Coronary artery (tissue), 2 donors: Measurements from ENCODE around the gene NHERF1.

Experiments
- DNase-seq: peaks from one replicate; pipeline ENCODE4 v3.0.0-alpha.2; 2017; ENCODE audit warnings: low spot score
- H3K27ac ChIP-seq, 2 donors: fragments of 200-600 bp; sonication (generic); one replicate each; pipeline ENCODE4 v1.5.1; 2016 to 2019
- H3K4me3 ChIP-seq: fragments of 200-600 bp; sonication (generic); 2 replicates; pipeline ENCODE4 v1.5.1; 2016; ENCODE audit warnings: mild to moderate bottlenecking, moderate library complexity
- TF ChIP-seq, protein P1 (sequence below): fragments of 200-600 bp; sonication (generic); IDR thresholded peaks from one replicate; pipeline ENCODE4 v1.5.1; 2019; ENCODE audit warnings: antibody characterized with exemption

The NHERF1 gene

DNA sequence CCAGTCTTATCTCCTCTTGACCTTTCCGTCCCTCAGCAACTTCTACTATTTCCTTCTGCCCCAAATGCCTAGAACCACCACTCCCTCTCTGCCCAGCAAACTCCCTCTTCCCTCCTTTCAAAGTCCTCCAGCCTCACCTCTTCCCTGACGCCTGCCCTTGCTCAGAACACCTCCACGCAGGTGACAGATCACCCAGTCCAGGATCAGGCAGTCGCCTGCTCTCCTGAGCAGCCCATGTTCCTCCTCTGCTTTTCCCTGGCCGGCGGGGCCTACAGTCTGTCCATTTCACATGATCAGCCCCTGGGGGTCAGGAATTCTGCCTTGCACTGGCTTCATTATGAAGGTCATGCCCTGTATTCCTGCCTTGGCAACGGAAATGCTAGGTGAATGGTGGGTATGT lies 36.1 kb upstream of the NHERF1 start:
- H3K4me3 ChIP-seq, result peak overlapping the region; percentile 34
- TF ChIP-seq, protein P1, sequence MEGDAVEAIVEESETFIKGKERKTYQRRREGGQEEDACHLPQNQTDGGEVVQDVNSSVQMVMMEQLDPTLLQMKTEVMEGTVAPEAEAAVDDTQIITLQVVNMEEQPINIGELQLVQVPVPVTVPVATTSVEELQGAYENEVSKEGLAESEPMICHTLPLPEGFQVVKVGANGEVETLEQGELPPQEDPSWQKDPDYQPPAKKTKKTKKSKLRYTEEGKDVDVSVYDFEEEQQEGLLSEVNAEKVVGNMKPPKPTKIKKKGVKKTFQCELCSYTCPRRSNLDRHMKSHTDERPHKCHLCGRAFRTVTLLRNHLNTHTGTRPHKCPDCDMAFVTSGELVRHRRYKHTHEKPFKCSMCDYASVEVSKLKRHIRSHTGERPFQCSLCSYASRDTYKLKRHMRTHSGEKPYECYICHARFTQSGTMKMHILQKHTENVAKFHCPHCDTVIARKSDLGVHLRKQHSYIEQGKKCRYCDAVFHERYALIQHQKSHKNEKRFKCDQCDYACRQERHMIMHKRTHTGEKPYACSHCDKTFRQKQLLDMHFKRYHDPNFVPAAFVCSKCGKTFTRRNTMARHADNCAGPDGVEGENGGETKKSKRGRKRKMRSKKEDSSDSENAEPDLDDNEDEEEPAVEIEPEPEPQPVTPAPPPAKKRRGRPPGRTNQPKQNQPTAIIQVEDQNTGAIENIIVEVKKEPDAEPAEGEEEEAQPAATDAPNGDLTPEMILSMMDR, result no peak
- no peak for DNase-seq
- H3K27ac ChIP-seq, result no peak overlapping the region

DNA sequence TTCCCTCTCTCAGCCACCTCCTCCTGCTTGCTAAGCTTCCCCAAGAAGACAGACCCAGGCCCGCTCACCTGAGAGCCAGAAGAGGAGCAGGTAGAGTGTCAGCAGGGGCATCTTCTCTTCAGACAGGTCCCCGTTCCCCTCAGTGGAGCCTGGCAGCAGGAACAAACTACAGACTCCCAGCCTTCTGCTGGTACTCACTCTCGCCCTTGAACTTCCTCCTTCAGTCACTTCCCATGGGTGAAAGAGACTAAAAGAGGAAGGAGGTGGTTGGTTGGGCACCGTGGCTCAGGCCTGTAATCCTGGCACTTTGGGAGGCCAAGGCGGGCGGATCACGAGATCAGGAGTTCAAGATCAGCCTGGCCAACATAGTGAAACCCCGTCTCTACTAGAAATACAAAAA lies 35.7 kb upstream of the NHERF1 start, which contains the start of gene CD300LF:
CD300LF (minus strand) TSS at position 168 of the 400 bp plus-strand sequence; CDS start at position 111, 57 bp downstream.
- H3K4me3 ChIP-seq, result peak within 1 kb of the TSS; percentile 34
- DNase-seq, result no peak
- TF ChIP-seq, protein P1, result no peak
- H3K27ac ChIP-seq, result no peak within 1 kb of the TSS

DNA sequence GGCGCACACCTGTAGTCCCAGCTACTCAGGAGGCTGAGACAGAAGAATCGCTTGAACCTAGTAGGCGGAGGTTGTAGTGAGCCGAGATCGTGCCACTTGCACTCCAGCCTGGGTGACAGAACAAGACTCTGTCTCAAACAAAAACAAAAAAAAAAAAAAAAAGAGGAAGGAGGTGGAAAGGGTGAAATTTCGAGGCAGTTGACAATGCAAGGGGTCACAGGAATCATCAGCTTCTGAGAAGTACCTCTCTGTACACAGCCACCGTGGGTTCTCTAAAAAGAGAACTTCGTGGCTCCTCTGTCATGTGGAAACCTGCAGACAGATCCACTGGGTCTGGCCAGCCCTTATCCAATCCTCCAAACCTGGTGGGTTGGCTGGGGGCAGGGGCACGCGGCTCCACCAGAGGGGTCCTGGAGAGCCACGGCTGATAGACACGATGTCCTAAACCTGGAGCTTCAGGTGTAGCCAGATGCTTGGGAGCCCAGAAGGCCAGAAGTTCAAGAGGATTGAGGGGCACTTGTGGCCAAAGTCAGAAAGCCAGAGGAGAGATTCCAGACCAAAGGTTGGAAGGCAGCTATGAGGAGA lies 35.2 kb upstream of the NHERF1 start:
- no peak overlapping the region for H3K27ac ChIP-seq
- H3K4me3 ChIP-seq, result no peak overlapping the region
- TF ChIP-seq, protein P1, result no peak
- no peak for DNase-seq

DNA sequence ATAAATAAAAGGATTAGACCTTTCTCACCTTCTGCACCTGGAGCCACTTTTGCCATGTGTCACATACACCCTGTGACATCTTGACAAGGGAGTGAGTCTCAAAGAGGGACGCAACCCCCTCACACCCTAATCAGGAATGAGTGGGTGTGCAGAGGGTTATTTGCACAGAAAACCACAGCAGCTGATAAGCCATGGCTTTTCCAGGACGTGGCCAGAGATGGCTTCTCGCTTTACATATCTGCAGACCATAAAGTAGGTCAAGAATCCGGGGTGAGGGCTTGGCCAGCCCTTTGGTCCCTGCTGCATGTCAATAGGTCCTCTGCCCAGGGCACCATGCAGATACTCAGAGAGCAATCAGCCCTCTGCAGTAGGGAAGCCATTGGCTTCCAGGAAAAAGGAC lies 33.3 kb upstream of the NHERF1 start:
- Histone ChIP-seq H3K4me3 (no peak overlapping the region), H3K27ac (no peak overlapping the region)
- DNase-seq, result no peak
- TF ChIP-seq, protein P1, result no peak

DNA sequence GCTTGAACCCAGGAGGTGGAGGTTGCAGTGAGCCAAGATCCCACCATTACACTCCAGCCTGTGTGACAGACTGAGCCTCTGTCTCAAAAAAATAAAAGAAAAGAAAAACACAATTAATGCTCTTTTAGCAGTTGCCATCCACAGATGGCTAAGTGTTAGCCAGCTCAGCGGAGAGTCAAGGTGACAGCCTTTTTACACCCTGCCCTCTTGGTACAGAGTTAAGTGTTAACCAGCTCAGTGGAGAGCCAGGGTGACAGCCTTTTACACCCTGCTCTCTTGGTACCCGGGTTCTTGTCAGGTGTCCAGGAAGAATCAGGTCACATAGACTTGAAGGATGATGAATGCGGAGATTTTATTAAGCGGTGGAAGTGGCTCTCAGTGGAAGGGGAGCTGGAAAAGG lies 27.9 kb upstream of the NHERF1 start:
- no peak overlapping the region for H3K27ac ChIP-seq
- H3K4me3 ChIP-seq, result no peak overlapping the region
- TF ChIP-seq, protein P1, result no peak
- no peak for DNase-seq

DNA sequence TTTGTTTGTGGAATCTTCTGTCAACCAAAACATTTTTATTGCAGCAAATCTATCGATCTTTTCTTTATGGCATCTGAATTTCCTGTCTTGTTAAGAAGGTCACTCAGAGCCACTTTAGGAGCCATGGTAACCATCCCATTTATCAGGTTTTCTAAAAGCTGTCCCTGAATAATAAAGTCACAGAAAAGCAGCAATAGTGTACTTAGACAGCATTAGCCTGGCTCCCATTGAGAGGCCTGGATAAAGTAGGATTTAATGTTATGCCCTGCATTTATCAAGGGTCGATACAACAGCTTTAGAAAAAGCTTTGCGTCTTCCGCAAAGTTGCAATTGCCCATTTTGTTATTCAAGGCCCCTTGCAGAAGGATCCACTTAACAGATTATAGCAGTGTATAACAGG lies 25.6 kb upstream of the NHERF1 start:
- TF ChIP-seq, protein P1, result no peak
- DNase-seq, result no peak
- H3K27ac ChIP-seq, result no peak overlapping the region
- no peak overlapping the region for H3K4me3 ChIP-seq

DNA sequence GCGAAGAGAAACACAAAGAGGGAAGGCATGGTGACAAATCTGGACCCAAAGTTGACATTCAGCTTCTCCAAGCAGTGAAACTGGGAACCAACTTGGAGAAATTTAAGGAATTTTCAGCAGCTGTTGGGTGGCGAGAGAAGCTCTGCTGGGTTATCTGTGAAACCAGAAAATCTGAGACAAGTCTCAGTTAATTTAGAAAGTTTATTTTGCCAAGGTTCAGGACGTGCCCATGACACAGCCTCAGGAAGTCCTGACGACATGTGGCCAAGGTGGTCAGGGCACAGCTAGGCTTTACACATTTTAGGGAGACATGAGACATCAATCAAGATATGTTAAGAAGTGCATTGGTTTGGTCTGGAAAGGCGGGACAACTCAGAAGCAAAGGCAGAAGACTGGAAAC lies 24.5 kb upstream of the NHERF1 start:
- no peak overlapping the region for H3K27ac ChIP-seq
- TF ChIP-seq, protein P1, result no peak
- no peak for DNase-seq
- H3K4me3 ChIP-seq, result no peak overlapping the region
